Activated CD4-positive, alpha-beta T cell treated with anti-CD3 and anti-CD28 coated beads, Interleukin-2, amount 10 ng/mL, durations not matched to agents 7 days and 5 days (primary cell): ENCODE data around the gene UPF1. TPM values are rescaled to one million over a fixed set of nuclear protein-coding genes. Genes with fewer than 3 reads are reported as not detected.

Experiments
- CTCF ChIA-PET: fragments of 350-600 bp; sonication (Branson Sonifier 250); formaldehyde crosslinking; loops from one replicate; lab custom pipeline; 2021; ENCODE audit warnings: antibody characterized with exemption; lab: Charles Lee
- POLR2A ChIA-PET: fragments of 350-600 bp; sonication (Branson Sonifier 250); formaldehyde crosslinking; loops from one replicate; lab custom pipeline; 2021; ENCODE audit warnings: antibody characterized with exemption; lab: Charles Lee
- DNase-seq: peaks from one replicate; pipeline ENCODE4 v3.0.0-alpha.2; 2020
- H3K27ac Mint-ChIP-seq: one replicate; pipeline ENCODE4 v1.8.0; 2021; ENCODE audit warnings: mild to moderate bottlenecking, moderate library complexity, mixed read lengths
- H3K27me3 Mint-ChIP-seq: one replicate; pipeline ENCODE4 v1.8.0; 2021; ENCODE audit warnings: mixed read lengths
- H3K36me3 Mint-ChIP-seq: one replicate; pipeline ENCODE4 v1.8.0; 2021; ENCODE audit warnings: low read depth, mixed read lengths
- H3K4me1 Mint-ChIP-seq: one replicate; pipeline ENCODE4 v1.8.0; 2021; ENCODE audit warnings: mixed read lengths
- H3K4me3 Mint-ChIP-seq: one replicate; pipeline ENCODE4 v1.8.0; 2021; ENCODE audit warnings: mild to moderate bottlenecking, moderate library complexity, mixed read lengths
- H3K9me3 Mint-ChIP-seq: one replicate; pipeline ENCODE4 v1.8.0; 2021; ENCODE audit warnings: mixed read lengths
- total RNA-seq, 2 experiments: library from RNA; stranded (reverse); gene quantifications; one replicate each; pipeline ENCODE4 v1.2.3, GENCODE V29; 2021

Gene UPF1
- 10 to 100 TPM; 89.4 to 97.3 TPM for total RNA-seq

DNA sequence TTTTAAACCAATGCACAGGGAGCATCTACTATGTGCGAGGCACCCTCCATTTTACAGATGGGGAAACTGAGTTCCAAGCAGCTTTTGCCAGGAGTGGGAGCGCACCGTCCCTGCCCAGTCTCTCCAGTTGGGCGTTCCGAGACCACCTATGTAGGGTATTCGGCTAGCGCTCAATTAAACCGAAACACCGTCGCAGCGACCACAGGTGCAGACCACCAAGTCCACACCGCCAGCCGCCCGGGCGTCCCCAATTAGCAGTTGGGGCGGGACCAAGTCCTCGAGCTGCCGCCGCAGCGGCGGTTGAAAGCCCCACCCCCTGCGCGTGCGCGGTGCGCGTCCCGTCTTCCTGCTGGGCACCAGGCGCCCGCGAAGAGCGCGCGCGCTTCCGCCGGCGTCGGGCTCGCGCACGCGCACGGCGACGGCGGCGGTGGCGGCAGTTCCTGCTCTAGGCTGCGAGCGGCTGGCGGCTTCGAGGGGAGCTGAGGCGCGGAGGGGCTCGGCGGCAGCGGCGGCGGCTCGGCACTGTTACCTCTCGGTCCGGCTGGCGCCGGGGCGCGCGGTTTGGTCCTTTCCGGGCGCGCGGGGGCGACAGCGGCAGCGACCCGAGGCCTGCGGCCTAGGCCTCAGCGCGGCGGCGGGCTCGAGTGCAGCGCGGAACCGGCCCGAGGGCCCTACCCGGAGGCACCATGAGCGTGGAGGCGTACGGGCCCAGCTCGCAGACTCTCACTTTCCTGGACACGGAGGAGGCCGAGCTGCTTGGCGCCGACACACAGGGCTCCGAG, at the start of gene UPF1:
TSS of gene UPF1 (plus strand) at position 436 of the 782 bp plus-strand sequence. CDS start at position 687, 251 bp downstream.
- POLR2A ChIA-PET, result no interaction called here
- H3K4me3 Mint-ChIP-seq, result peak within 1 kb of the TSS; percentile 96
- H3K27me3 Mint-ChIP-seq, result peaks cover 13% of the 10 kb centered on the region
- peak within 1 kb of the TSS; percentile 92 for H3K27ac Mint-ChIP-seq
- CTCF ChIA-PET, result interaction anchor here (1.0 to 2.2 kb wide), 9 partner anchors 8 to 412 kb away, joined by 4 to 8 read pairs (median 5); partner anchors contain the start of genes REX1BD, SSBP4 and UBA52
- H3K9me3 Mint-ChIP-seq, result peaks cover 2% of the 10 kb centered on the region
- peaks cover 32% of the 10 kb centered on the region for H3K36me3 Mint-ChIP-seq
- peaks cover 32% of the 10 kb centered on the region for H3K4me1 Mint-ChIP-seq
- peak; percentile 97 for DNase-seq

GRCh38 chr19:18782559-18783225, 49.1 kb upstream of the UPF1 start:
- ChIA-PET POLR2A (no interaction called here), CTCF (interaction anchor here (0.7 kb wide), 1 partner anchor 160 kb away, joined by 3 read pairs; no protein-coding TSS in a partner anchor)
- no peak for DNase-seq

GRCh38 chr19:18783958-18784785, 47.6 kb upstream of the UPF1 start:
- Mint-ChIP-seq H3K4me1 (peaks cover 17% of the 10 kb centered on the region), H3K27me3 (peaks cover 35% of the 10 kb centered on the region), H3K27ac (no peak overlapping the region), H3K36me3 (peaks cover 3% of the 10 kb centered on the region), H3K4me3 (no peak overlapping the region), H3K9me3 (no peaks in the 10 kb centered on the region)
- no peak for DNase-seq
- ChIA-PET POLR2A (interaction anchor here (0.6 kb wide), 1 partner anchor 1199 kb away, joined by 5 read pairs; no protein-coding TSS in a partner anchor), CTCF (no interaction called here)

More at GRCh38 chr19:18782559-18783225, 49.1 kb upstream of the UPF1 start:
- peaks cover 26% of the 10 kb centered on the region for H3K27me3 Mint-ChIP-seq
- H3K4me1 Mint-ChIP-seq, result peaks cover 18% of the 10 kb centered on the region
- H3K9me3 Mint-ChIP-seq, result no peaks in the 10 kb centered on the region
- H3K27ac Mint-ChIP-seq, result no peak overlapping the region
- H3K36me3 Mint-ChIP-seq, result peaks cover 3% of the 10 kb centered on the region
- H3K4me3 Mint-ChIP-seq, result no peak overlapping the region

DNA sequence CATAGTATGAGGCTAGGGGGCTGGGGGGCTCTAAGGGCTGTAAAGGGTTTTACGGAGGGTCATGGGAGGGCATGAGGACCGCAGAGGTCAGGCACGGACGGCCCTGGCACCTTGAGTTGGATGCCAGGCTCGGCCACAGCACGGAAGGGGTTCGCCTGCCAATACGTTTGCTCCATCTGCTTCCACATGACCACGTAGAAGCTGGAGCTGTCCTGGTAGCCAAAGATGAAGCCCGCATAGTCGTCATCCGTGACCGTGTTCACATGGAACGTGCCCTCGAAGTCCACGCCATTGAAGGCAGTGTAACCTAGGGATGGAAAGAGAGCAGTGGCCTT, 47.0 kb upstream of the UPF1 start:
- peaks cover 21% of the 10 kb centered on the region for H3K4me1 Mint-ChIP-seq
- H3K9me3 Mint-ChIP-seq, result no peaks in the 10 kb centered on the region
- H3K27ac Mint-ChIP-seq, result no peak overlapping the region
- H3K36me3 Mint-ChIP-seq, result peaks cover 3% of the 10 kb centered on the region
- no peak overlapping the region for H3K4me3 Mint-ChIP-seq
- POLR2A ChIA-PET, result no interaction called here
- CTCF ChIA-PET, result no interaction called here
- H3K27me3 Mint-ChIP-seq, result peaks cover 41% of the 10 kb centered on the region
- no peak for DNase-seq

DNA sequence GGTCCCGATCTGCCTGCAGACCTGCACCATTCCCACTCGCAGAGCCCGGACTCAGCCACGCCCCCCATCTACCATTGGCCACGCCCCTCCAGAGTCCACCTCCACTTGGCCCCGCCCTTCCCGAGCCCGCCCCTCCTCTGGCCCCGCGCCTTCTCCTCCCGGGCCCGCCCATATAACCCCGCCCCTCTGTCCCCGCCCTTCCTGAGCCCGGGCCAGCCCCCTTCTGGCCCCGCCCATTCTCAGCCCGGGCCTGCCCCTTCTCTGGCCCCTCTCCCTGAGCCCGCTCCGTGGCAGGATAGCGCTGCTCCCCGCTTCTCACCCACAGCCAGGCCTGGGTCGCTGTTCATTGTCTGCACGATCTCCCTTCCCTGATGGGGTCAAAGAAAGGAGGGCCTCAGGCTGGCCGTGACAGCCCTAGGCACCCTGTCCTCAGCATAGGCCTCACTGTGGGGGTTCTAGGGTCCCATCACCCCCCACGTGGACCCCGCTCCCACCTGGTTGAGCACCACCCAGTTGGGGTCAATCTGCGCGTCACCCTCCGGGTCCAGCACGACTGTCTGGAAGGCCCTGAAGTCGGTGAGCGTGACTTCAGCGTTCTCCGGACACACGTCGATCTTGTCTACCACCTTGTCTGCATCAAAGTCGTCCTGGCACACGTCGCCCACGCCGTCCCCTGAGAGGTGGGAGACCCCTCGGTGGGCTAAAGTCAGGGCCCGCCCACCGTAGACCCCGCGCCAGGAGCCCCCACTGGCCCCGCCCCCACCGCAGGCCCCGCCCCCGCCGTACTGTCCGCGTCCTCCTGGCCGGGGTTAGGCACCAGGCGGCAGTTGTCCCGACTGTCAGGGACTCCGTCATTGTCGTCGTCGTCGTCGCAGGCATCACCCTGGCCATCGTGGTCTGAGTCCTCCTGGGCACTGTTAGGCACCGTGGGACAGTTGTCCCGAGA, 46.3 kb upstream of the UPF1 start:
- Mint-ChIP-seq H3K4me3 (no peak overlapping the region), H3K9me3 (no peaks in the 10 kb centered on the region), H3K36me3 (peaks cover 3% of the 10 kb centered on the region), H3K4me1 (peaks cover 25% of the 10 kb centered on the region), H3K27ac (no peak overlapping the region), H3K27me3 (peaks cover 46% of the 10 kb centered on the region)
- peak; percentile 56 for DNase-seq
- ChIA-PET CTCF (no interaction called here), POLR2A (no interaction called here)

DNA sequence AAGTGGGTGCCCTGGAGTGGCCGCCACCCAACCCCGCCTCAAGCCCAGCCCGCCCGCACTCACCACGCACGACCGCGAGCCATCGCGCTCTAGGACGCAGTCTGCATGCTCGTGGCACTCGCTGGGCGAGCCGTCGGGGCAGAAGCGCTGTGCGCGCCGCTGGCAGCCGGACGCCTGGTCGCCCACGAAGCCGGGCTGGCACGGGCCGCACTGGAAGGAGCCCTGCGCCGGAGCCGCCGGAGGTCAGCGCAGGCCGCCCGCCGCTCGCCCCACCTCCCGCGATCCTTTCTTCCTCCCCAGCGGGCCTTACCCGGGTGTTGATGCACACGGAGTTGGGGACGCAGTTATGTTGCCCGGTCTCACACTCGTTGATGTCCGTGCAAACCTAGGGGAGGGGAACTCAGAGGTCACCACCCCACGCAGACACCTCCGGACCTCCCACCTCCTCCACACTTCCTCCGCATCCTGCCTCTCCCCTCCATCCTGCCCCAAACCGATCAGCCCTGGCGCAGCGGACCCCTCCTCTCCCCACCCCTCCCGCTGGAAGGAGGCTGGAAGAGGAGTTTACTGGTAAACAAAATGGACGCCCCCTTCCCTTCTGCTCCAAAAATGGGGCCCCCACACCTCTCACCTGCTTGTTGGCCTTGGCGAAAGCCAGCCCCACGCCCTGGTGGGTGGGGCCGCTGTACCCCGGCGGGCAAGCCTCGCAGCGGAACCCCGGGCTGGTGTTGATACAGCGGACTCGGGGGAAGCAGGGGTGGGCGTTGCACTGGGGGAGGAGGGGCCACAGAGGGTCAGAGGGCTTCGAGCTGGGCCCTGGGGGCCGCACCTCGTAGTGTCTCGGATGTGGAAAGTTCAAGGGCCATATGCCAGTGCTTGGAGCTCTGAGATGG, 43.0 kb upstream of the UPF1 start:
- H3K4me3 Mint-ChIP-seq, result no peak overlapping the region
- H3K4me1 Mint-ChIP-seq, result peaks cover 25% of the 10 kb centered on the region
- DNase-seq, result no peak
- ChIA-PET POLR2A (no interaction called here), CTCF (no interaction called here)
- peaks cover 3% of the 10 kb centered on the region for H3K36me3 Mint-ChIP-seq
- no peak overlapping the region for H3K27ac Mint-ChIP-seq
- peaks cover 73% of the 10 kb centered on the region for H3K27me3 Mint-ChIP-seq
- no peaks in the 10 kb centered on the region for H3K9me3 Mint-ChIP-seq

DNA sequence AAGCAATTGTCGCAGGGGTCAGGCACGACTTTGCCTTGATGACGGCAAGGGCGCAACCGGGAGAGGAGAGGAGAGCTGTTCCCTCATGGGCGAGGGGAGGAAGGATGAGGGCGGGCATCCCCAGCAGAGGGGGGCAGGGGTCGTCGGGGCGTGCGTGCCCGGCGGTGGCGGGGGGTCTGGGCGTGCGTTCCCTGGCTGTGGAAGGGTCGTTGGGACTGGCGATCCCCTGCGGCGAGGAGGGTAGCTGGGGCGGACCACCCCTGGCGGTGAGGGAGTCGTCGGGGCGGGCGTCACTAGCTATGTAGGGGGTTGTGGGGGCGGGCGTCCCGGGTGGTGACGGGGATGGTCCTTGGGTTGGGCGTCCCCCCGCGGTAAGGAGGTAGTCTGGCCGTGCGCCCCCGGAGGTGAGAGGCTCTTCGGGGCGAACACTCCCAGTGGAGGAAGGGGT, 42.3 kb upstream of the UPF1 start:
- no peaks in the 10 kb centered on the region for H3K9me3 Mint-ChIP-seq
- peaks cover 25% of the 10 kb centered on the region for H3K4me1 Mint-ChIP-seq
- peaks cover 75% of the 10 kb centered on the region for H3K27me3 Mint-ChIP-seq
- DNase-seq, result no peak
- ChIA-PET CTCF (no interaction called here), POLR2A (no interaction called here)
- peaks cover 3% of the 10 kb centered on the region for H3K36me3 Mint-ChIP-seq
- no peak overlapping the region for H3K27ac Mint-ChIP-seq
- H3K4me3 Mint-ChIP-seq, result no peak overlapping the region

DNA sequence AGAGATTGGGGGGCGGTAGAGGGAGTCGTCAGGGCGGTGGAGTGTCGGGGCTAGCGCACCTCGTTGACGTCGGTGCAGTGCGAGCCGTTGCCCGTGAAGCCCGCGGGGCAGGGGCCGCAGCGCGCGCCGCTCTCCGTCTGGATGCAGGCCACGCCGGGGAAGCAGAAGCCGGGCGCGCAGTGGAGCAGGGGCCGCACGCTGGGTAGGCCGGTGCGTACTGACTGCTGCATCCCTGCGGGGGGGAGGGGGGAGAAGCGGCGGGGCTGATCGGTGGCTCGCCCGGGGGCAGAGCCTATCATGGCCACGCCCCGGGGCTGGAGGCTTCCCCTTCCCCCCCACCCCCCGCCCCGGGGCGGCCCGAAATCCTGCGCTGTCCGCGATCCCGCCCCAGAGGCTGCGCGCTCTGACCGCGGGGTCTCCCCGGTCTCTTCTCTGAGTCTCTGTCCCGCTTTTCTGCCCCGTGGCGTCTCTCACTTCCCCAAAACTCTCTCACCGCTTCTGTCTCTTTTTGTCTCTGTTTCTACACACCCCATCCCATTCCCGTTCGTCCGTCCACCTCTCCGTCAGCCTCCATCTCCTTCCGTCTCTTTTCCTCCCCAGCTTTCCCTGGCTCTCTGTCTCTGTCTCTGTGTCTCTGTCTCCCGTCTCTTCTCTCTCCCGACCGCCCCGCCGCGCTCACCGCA, 41.7 kb upstream of the UPF1 start:
- H3K4me3 Mint-ChIP-seq, result peak overlapping the region; percentile 28
- POLR2A ChIA-PET, result no interaction called here
- H3K9me3 Mint-ChIP-seq, result no peaks in the 10 kb centered on the region
- no peak for DNase-seq
- H3K27ac Mint-ChIP-seq, result peak overlapping the region; percentile 47
- H3K4me1 Mint-ChIP-seq, result peaks cover 25% of the 10 kb centered on the region
- H3K36me3 Mint-ChIP-seq, result peaks cover 3% of the 10 kb centered on the region
- CTCF ChIA-PET, result no interaction called here
- peaks cover 79% of the 10 kb centered on the region for H3K27me3 Mint-ChIP-seq

- H3K4me3 Mint-ChIP-seq, result peak within 1 kb of the TSS; percentile 28
- ChIA-PET POLR2A (no interaction called here), CTCF (no interaction called here)
- no peaks in the 10 kb centered on the region for H3K9me3 Mint-ChIP-seq
- H3K4me1 Mint-ChIP-seq, result peaks cover 22% of the 10 kb centered on the region
- H3K27me3 Mint-ChIP-seq, result peaks cover 78% of the 10 kb centered on the region
- no peak for DNase-seq
- peak within 1 kb of the TSS; percentile 47 for H3K27ac Mint-ChIP-seq
- H3K36me3 Mint-ChIP-seq, result peaks cover 3% of the 10 kb centered on the region
Measured at GRCh38 chr19:18790566-18791314, 41.0 kb upstream of the UPF1 start, which contains the start of gene COMP. COMP (minus strand) TSS chr19:18791305; CDS start chr19:18791269, 36 bp downstream.

- no peak for DNase-seq
- Mint-ChIP-seq H3K4me1 (peaks cover 17% of the 10 kb centered on the region), H3K27me3 (peaks cover 76% of the 10 kb centered on the region), H3K4me3 (no peak overlapping the region), H3K36me3 (peaks cover 3% of the 10 kb centered on the region), H3K9me3 (no peaks in the 10 kb centered on the region), H3K27ac (no peak overlapping the region)
- CTCF ChIA-PET, result no interaction called here
- POLR2A ChIA-PET, result no interaction called here
Measured at GRCh38 chr19:18791315-18791678, 40.5 kb upstream of the UPF1 start.
